GM19467 (cell line): ENCODE results near the gene IFT22.
"Not testable (repeated sequence)": the region's sequence is repeated elsewhere in the genome, so short reads cannot be mapped to it uniquely, and the experiment has no call there.

Source experiments
- ATAC-seq: cut with Tn5 transposase; IDR thresholded peaks from one replicate; pipeline ENCODE4 v1.9.1; 2021; ENCODE audit warnings: mild to moderate bottlenecking, moderate library complexity; ENCODE audit not compliant: unreplicated experiment

IFT22 gene

GRCh38 chr7:101278461-101279292 lies 42.9 kb downstream of the IFT22 start:
- no peak for ATAC-seq

- no peak for ATAC-seq
These were observed 44.5 kb downstream of the IFT22 start for GRCh38 chr7:101277155-101277554.

DNA sequence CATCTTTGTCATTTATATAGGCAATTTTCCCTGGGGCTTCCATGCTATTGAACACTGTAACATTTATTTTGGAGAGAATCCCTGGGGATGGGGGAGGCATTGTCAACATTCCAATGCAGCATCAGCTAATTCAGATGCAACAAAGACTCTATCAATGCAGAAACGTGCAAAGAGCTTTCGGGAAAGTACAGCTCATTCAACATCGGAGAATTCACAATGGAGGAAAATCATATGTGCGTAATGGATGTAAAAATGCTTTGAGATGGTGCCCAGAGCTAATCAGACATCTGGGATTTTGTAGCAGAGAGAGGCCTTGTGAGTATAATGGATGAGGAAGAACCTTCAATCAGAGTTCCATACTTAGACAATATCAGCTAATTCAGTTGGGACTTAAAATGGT lies 48.4 kb downstream of the IFT22 start:
- ATAC-seq, result no peak

DNA sequence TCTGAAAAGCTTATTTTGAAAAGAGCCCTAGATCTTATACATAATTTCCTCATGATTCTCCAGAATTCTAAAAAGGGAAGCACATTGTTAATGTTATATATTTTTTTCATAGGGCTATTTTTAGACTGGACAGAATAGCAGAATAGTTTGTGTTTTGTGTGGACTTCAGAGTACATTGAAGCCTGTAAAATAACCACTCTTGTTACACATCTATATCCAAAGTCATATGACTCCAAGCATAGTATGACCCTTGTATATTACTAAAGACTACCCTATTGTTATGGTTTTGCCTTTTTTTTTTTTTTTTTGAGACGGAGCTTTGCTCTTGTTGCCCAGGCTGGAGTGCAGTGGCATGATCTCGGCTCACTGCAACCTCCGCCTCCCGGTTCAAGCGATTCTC lies 50.6 kb downstream of the IFT22 start:
- no peak for ATAC-seq

DNA sequence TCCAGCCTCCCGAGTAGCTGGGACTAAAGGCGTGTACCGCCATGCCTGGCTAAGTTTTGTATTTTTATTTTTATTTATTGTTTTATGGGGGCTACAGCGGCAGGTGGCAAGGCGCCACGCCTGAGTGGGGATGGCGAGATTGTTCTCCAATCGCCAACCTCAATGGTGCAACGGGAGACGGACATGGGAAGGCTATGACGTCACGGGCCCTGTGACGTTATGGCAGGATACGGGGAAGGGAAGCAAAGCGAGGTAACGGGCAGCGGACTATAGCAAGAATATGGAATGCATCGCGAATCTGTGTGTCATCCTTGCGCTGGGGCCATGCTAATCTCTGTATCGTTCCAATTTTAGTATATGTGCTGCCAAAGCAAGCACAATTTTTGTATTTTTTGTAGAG lies 51.9 kb downstream of the IFT22 start:
- no peak for ATAC-seq

DNA sequence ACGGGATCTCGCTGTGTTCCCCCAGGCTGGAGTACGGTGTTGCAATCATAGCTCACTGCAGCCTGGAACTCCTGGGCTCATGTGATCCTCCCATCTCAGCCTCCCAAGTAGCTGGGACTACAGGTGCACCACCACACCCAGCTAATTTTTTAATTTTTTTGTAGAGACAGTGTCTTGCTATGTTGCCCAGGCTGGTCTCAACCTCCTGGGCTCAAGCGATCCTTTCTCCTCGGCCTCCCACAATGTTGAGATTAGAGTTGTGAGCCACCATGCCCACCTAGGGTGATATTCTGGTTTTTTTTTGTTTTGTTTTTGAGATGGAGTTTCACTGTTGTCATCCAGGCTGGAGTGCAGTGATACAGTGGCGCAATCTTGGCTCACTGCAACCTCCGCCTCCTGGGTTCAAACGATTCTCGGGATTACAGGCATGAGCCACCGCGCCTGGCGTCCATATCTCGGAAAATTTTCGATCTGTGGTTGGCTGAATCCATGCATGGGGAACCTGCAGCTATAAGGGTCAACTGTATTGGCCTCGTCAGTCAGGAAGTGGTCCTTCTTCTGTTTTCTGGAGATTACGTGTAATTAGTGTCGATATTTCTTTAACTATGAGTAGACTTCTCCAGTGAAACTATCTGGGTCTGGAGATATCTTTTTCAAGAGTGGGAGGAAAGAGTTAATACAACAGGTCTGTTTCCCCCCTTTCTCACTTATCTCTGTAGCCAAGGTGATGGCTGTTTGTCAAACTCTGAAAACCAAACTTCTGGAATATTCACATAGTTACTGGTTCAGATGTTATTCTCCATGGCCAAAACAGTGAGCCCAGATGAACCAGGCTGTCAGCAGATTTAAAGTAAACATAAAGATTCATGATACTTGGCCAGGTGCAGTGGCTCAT lies 55.7 kb downstream of the IFT22 start:
- no peak for ATAC-seq

GRCh38 chr7:101264102-101264706 lies 57.4 kb downstream of the IFT22 start:
- not testable (repeated sequence) for ATAC-seq
